ENCODE measurements around the gene DMD. TPM values are rescaled to one million over a fixed set of nuclear protein-coding genes. Genes with fewer than 3 reads are reported as not detected.

Gene DMD
- total RNA-seq, 1 experiment from 2014 or later: 2.2 TPM

DNA sequence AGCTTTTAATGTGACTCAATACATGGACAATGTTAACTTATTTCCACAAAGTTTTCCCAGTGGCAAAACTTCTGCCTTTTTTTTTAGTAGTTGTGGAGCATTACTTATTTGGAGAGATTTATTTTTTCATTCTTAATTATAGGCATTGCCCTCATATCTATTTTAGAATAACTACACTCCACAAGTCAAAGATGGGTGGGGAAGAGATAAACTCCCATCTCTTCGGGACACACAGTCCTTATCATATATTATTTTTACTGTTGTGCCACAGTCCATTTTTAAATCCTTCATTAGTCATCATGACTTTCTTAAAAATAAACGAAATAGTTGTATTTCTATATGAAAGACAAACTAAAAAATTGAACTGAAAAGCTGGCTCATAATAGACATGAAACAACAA lies 1.2 kb downstream of the DMD start:
- Histone ChIP-seq H3K4me1 (ENCODE audit: control insufficient read depth, insufficient read depth, low read length) (no peaks in the 10 kb centered on the region), H3K4me3 (ENCODE audit: low read depth in 2 of 2, low read length in 2 of 2) (no peak overlapping the region), H3K27ac (ENCODE audit: low read length) (no peak overlapping the region), H3K9me3 (ENCODE audit: control insufficient read depth, insufficient read depth, low read depth, low read length) (no peaks in the 10 kb centered on the region), H3K27me3 (ENCODE audit: control insufficient read depth, insufficient read depth, low read length) (no peaks in the 10 kb centered on the region), H3K36me3 (ENCODE audit: control insufficient read depth, insufficient read depth, low read length) (no peaks in the 10 kb centered on the region)
- ChIA-PET POLR2A (no interaction called here), CTCF (no interaction called here)
- BruUV-seq (replicated peaks): no TSS peak
- in situ Hi-C loops (cut with HindIII; ENCODE audit: low pct_unique_long_range_greater_than_20kb, low sequenced_read_pairs): no loop called here
- intact Hi-C loops (cut with micrococcal nuclease; ENCODE audit: unreplicated experiment): no loop called here
- no peak for TF ChIP-seq TCF7L2 (IDR thresholded peaks at IDR 0.05; ENCODE audit: low read depth, low read length)
- no peak for TF ChIP-seq CTCF (IDR thresholded peaks at IDR 0.05)
- no peak for TF ChIP-seq SIN3A (IDR thresholded peaks at IDR 0.05; ENCODE audit: borderline replicate concordance, insufficient read depth, low read depth, low read length)
- no peak for TF ChIP-seq REST (IDR thresholded peaks at IDR 0.05; ENCODE audit: insufficient read depth in 1 of 2, low read depth in 2 of 2, low read length in 1 of 2)
- no peak for DNase-seq (ENCODE audit: low read depth, low spot score)
- ATAC-seq: no peak

GRCh38 chrX:33207056-33207455 lies 4.3 kb downstream of the DMD start:
- TF ChIP-seq SIN3A (IDR thresholded peaks at IDR 0.05; ENCODE audit: borderline replicate concordance, insufficient read depth, low read depth, low read length): no peak
- ChIA-PET POLR2A (no interaction called here), CTCF (no interaction called here)
- no peaks in the 10 kb centered on the region for H3K4me1 ChIP-seq (ENCODE audit: control insufficient read depth, insufficient read depth, low read length)
- H3K36me3 ChIP-seq (ENCODE audit: control insufficient read depth, insufficient read depth, low read length): no peaks in the 10 kb centered on the region
- no peak overlapping the region for H3K4me3 ChIP-seq (ENCODE audit: low read depth in 2 of 2, low read length in 2 of 2)
- no peak for DNase-seq (ENCODE audit: low read depth, low spot score)
- BruUV-seq (replicated peaks): no TSS peak
- H3K27me3 ChIP-seq (ENCODE audit: control insufficient read depth, insufficient read depth, low read length): no peaks in the 10 kb centered on the region
- no peaks in the 10 kb centered on the region for H3K9me3 ChIP-seq (ENCODE audit: control insufficient read depth, insufficient read depth, low read depth, low read length)
- in situ Hi-C loops (cut with HindIII; ENCODE audit: low pct_unique_long_range_greater_than_20kb, low sequenced_read_pairs): no loop called here
- no peak for ATAC-seq
- H3K27ac ChIP-seq (ENCODE audit: low read length): no peak overlapping the region
- intact Hi-C loops (cut with micrococcal nuclease; ENCODE audit: unreplicated experiment): no loop called here

- CTCF ChIA-PET: no interaction called here
- BruUV-seq (replicated peaks): no TSS peak
- POLR2A ChIA-PET: no interaction called here
- no peaks in the 10 kb centered on the region for H3K27me3 ChIP-seq (ENCODE audit: control insufficient read depth, insufficient read depth, low read length)
- no peak for ATAC-seq
- no peak for DNase-seq (ENCODE audit: low read depth, low spot score)
- no peak overlapping the region for H3K27ac ChIP-seq (ENCODE audit: low read length)
- H3K4me3 ChIP-seq (ENCODE audit: low read depth in 2 of 2, low read length in 2 of 2): no peak overlapping the region
- intact Hi-C loops (cut with micrococcal nuclease; ENCODE audit: unreplicated experiment): no loop called here
- in situ Hi-C loops (cut with HindIII; ENCODE audit: low pct_unique_long_range_greater_than_20kb, low sequenced_read_pairs): no loop called here
- no peaks in the 10 kb centered on the region for H3K4me1 ChIP-seq (ENCODE audit: control insufficient read depth, insufficient read depth, low read length)
- H3K36me3 ChIP-seq (ENCODE audit: control insufficient read depth, insufficient read depth, low read length): no peaks in the 10 kb centered on the region
- TF ChIP-seq SIN3A (IDR thresholded peaks at IDR 0.05; ENCODE audit: borderline replicate concordance, insufficient read depth, low read depth, low read length) (no peak), CTCF (IDR thresholded peaks at IDR 0.05) (no peak), REST (IDR thresholded peaks at IDR 0.05; ENCODE audit: insufficient read depth in 1 of 2, low read depth in 2 of 2, low read length in 1 of 2) (no peak), TCF7L2 (IDR thresholded peaks at IDR 0.05; ENCODE audit: low read depth, low read length) (no peak), POLR2AphosphoS5 (IDR thresholded peaks at IDR 0.05; ENCODE audit: low read depth, low read length) (no peak)
- H3K9me3 ChIP-seq (ENCODE audit: control insufficient read depth, insufficient read depth, low read depth, low read length): no peaks in the 10 kb centered on the region
Measured at GRCh38 chrX:33205321-33205720, 6.0 kb downstream of the DMD start.

Data from Panc1 (cell line).